HepG2 (cell line): ENCODE measurements around the gene NFE2L1. TPM values are rescaled to one million over a fixed set of nuclear protein-coding genes. Genes with fewer than 3 reads are reported as not detected.
"Not testable (repeated sequence)": the region's sequence is repeated elsewhere in the genome, so short reads cannot be mapped to it uniquely, and the experiment has no call there.

Experiments
- ATAC-seq: fragments of 200-7000 bp; cut with Tn5 transposase; 3 replicates; pipeline ENCODE4 v1.9.1; 2020; ENCODE audit warnings: mild to moderate bottlenecking, moderate library complexity
- BruUV-seq: library from RNA; stranded (reverse); fragments of 400-500 nt; replicated peaks from 2 replicates; lab custom pipeline; 2021; lab: Mats Ljungman, UMichigan
- CTCF ChIA-PET: fragments of 300-600 bp; formaldehyde crosslinking; extraction: SDS; loops from one replicate; lab custom pipeline; 2021; ENCODE audit warnings: low total read pairs, inconsistent platforms, low intra/inter-chr PET ratio; lab: Yijun Ruan, JAX
- POLR2A ChIA-PET: fragments of 350-600 bp; sonication (Branson Sonifier 250); formaldehyde crosslinking; loops from one replicate; lab custom pipeline; 2020; ENCODE audit warnings: antibody characterized with exemption, inconsistent platforms; lab: Yijun Ruan, JAX
- DNase-seq: peaks from one replicate; pipeline ENCODE4 v3.0.0-alpha.2; 2015; ENCODE audit warnings: low spot score
- FAIRE-seq: peaks from 3 replicates; lab custom pipeline; 2011; peaks lifted over from hg19 to GRCh38; lab: Jason Lieb, UNC
- H2AFZ ChIP-seq: one replicate; pipeline ENCODE4 v1.6.1; 2011; ENCODE audit warnings: low read length, inconsistent platforms
- H3K27ac ChIP-seq: fragments of 300-600 bp; 3 replicates; pipeline ENCODE4 v1.8.0; 2011; ENCODE audit warnings: mixed run types, mild to moderate bottlenecking, mixed read lengths, low read length, inconsistent platforms; ENCODE audit not compliant: insufficient read depth; ENCODE audit errors: extremely low read length
- H3K27me3 ChIP-seq, 2 experiments: fragments of 200-600 bp in 1 of 2; 2 replicates in 1 of 2; 3 replicates in 1 of 2; pipeline versions ENCODE4 v1.6.0 to v1.8.0; 2011; ENCODE audit warnings: low read length in 2 of 2, mild to moderate bottlenecking in 2 of 2, moderate library complexity in 2 of 2, inconsistent platforms in 1 of 2; ENCODE audit not compliant: insufficient read depth in 2 of 2, control insufficient read depth in 1 of 2
- H3K36me3 ChIP-seq, 2 experiments: fragments of 200-600 bp in 1 of 2; replicated peaks in 1 of 2; 2 replicates in 1 of 2; 3 replicates in 1 of 2; pipeline versions ENCODE4 v1.5.1 to v1.8.0; 2011; ENCODE audit warnings: low read length in 2 of 2, inconsistent platforms in 1 of 2; ENCODE audit not compliant: insufficient read depth in 2 of 2, control insufficient read depth in 1 of 2
- H3K4me1 ChIP-seq: 2 replicates; pipeline ENCODE4 v1.5.1; 2012; ENCODE audit warnings: low read length, inconsistent platforms; ENCODE audit not compliant: insufficient read depth
- H3K4me2 ChIP-seq: 2 replicates; pipeline ENCODE4 v1.6.0; 2011; ENCODE audit warnings: low read depth, low read length, inconsistent platforms
- H3K4me3 ChIP-seq, 3 experiments: fragments of 200-600 bp in 1 of 3; sonication (generic), shearing (Covaris generic) in 1 of 3; replicated peaks in 1 of 3; 2 replicates each; pipeline ENCODE4 v1.5.1; 2011 to 2016; ENCODE audit warnings: low read length in 3 of 3, inconsistent platforms in 2 of 3, low read depth in 2 of 3, mild to moderate bottlenecking in 2 of 3, control low read depth in 1 of 3, mixed read lengths in 1 of 3; ENCODE audit not compliant: insufficient read depth in 1 of 3
- H3K79me2 ChIP-seq: one replicate; pipeline ENCODE4 v1.6.1; 2011; ENCODE audit warnings: low read length, inconsistent platforms; ENCODE audit not compliant: insufficient read depth
- H3K9ac ChIP-seq: 2 replicates; pipeline ENCODE4 v1.6.0; 2011; ENCODE audit warnings: mild to moderate bottlenecking, low read depth, low read length, inconsistent platforms; ENCODE audit not compliant: insufficient read depth
- H3K9me3 ChIP-seq: 2 replicates; pipeline ENCODE4 v1.5.1; 2012; ENCODE audit warnings: mild to moderate bottlenecking, low read length
- H4K20me1 ChIP-seq: 2 replicates; pipeline ENCODE4 v1.6.0; 2011; ENCODE audit warnings: inconsistent platforms, mild to moderate bottlenecking, low read length, moderate library complexity; ENCODE audit not compliant: insufficient read depth
- ASH2L ChIP-seq: fragments of 300-600, 200-600 bp; sonication (generic); IDR thresholded peaks from 2 replicates; pipeline ENCODE4 v1.7.0; 2017; ENCODE audit warnings: low read depth, mild to moderate bottlenecking, moderate library complexity, mixed read lengths, low read length; ENCODE audit not compliant: insufficient read length
- BRCA1 ChIP-seq: sonication (generic); formaldehyde crosslinking; IDR thresholded peaks from 2 replicates; pipeline ENCODE4 v1.4.0; 2020; ENCODE audit warnings: missing genetic modification reagents
- ERF ChIP-seq: IDR thresholded peaks from 2 replicates; pipeline ENCODE4 v1.6.1; 2018; ENCODE audit warnings: missing biosample characterization, missing genetic modification reagents
- RBM22 ChIP-seq: fragments of 200-400 bp; formaldehyde crosslinking; optimal IDR thresholded peaks from 2 replicates; pipeline ENCODE3; 2017; ENCODE audit warnings: mild to moderate bottlenecking, low read length, moderate library complexity
- ZFP62 ChIP-seq: sonication (generic); formaldehyde crosslinking; IDR thresholded peaks from 2 replicates; pipeline ENCODE4 v1.4.0; 2020; ENCODE audit warnings: missing genetic modification reagents
- ZNF549 ChIP-seq: sonication (generic); formaldehyde crosslinking; IDR thresholded peaks from 2 replicates; pipeline ENCODE4 v1.5.0; 2020; ENCODE audit warnings: missing genetic modification reagents
- ZNF777 ChIP-seq: sonication (generic); formaldehyde crosslinking; IDR thresholded peaks from 2 replicates; pipeline ENCODE4 v1.4.0; 2020; ENCODE audit warnings: missing genetic modification reagents
- WGBS: methylation state at CpG from one replicate; pipeline ENCODE4 v1.1.6; 2017; ENCODE audit warnings: low lambda C conversion rate; 5-methylcytosine and 5-hydroxymethylcytosine counted together
- in situ Hi-C: cut with HindIII; loops from 2 replicates; pipeline ENCODE4 v1.10.0; 2017; ENCODE audit warnings: low pct_unique_long_range_greater_than_20kb; ENCODE audit not compliant: extremely low pct_ligation_motif_present
- intact Hi-C: fragments of 100-400 bp; cut with micrococcal nuclease; formaldehyde crosslinking; loops from one replicate; pipeline ENCODE4 v1.10.0; 2022; ENCODE audit not compliant: unreplicated experiment
- polyA plus RNA-seq, 8 experiments: library from polyadenylated mRNA; depleted of rRNA in 3 of 8; stranded (reverse) in 7 of 8; unstranded in 1 of 8; fragments of >200 nt; fragmentation: Illumina TruSeq in 4 of 8; extraction: Trizol in 4 of 8; gene quantifications; 2 replicates each; pipeline versions ENCODE4 v1.2.1 to v1.2.3, GENCODE V29; 2011 to 2016; ENCODE audit warnings: low read depth in 4 of 8, missing spikeins in 1 of 8, mixed read lengths in 1 of 8; ENCODE audit not compliant: insufficient read depth in 1 of 8
- total RNA-seq, 5 experiments: library from RNA; depleted of rRNA; stranded (reverse); fragments of >200 nt; fragmentation: Illumina TruSeq; extraction: Trizol; gene quantifications; 2 replicates each; pipeline ENCODE4 v1.2.3, GENCODE V29; 2016; ENCODE audit warnings: low read depth in 1 of 5
- TF ChIP-seq, protein P1 (sequence below): sonication (generic); formaldehyde crosslinking; IDR thresholded peaks from 2 replicates; pipeline ENCODE4 v1.4.0; 2020; ENCODE audit warnings: missing genetic modification reagents, low read depth, mild to moderate bottlenecking, borderline replicate concordance
- TF ChIP-seq, protein P2 (sequence below): sonication (generic); formaldehyde crosslinking; IDR thresholded peaks from 2 replicates; pipeline ENCODE4 v1.8.0; 2022; ENCODE audit warnings: missing genetic modification reagents, mild to moderate bottlenecking, inconsistent platforms, borderline replicate concordance
- TF ChIP-seq, protein P3 (sequence below): sonication (generic); formaldehyde crosslinking; IDR thresholded peaks from 2 replicates; pipeline ENCODE4 v1.5.1; 2020; ENCODE audit warnings: missing genetic modification reagents, mild to moderate bottlenecking, borderline replicate concordance
- TF ChIP-seq, protein P4 (sequence below): sonication (generic); formaldehyde crosslinking; IDR thresholded peaks from 2 replicates; pipeline ENCODE4 v1.5.0; 2020; ENCODE audit warnings: missing genetic modification reagents

Gene NFE2L1
- total and polyA plus RNA-seq, 2 of the 13 experiments (the other 11 are each of a cell fraction or from before 2014, with no cell fraction given): 67.0 to 234 TPM

DNA sequence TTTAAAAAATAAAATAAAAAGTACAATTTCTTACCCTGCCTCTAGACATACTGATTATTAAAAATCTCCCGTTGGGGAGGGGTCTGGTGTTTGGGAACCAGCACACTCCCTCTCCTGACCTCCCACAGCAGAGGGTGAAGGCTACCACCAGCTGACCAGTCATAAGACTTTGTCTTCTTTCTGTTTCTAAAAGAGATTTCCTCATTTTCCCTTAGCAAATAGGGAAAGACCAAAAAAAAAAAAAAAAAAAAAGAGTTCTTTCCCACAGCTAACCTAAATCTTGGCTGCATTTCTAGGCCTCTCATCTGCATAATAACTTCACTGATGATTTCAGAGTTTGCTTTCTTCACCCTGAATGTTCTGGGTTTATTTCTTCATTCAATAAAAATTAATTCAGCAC is 47.0 kb upstream of the NFE2L1 start:
- TF ChIP-seq BRCA1 (CRISPR knock-in tag): no peak
- no peak for TF ChIP-seq ZNF777
- TF ChIP-seq ASH2L: no peak
- TF ChIP-seq ZFP62 (CRISPR knock-in tag): no peak
- TF ChIP-seq RBM22: no peak
- no peak for TF ChIP-seq ERF
- TF ChIP-seq, protein P1, sequence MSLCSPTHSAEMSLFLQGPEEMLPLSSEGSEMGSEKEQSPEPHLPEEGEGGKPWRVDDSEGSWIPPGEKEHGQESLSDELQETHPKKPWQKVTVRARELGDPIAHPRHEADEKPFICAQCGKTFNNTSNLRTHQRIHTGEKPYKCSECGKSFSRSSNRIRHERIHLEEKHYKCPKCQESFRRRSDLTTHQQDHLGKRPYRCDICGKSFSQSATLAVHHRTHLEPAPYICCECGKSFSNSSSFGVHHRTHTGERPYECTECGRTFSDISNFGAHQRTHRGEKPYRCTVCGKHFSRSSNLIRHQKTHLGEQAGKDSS: no peak
- TF ChIP-seq ZNF549 (CRISPR knock-in tag): no peak
- TF ChIP-seq, protein P2, sequence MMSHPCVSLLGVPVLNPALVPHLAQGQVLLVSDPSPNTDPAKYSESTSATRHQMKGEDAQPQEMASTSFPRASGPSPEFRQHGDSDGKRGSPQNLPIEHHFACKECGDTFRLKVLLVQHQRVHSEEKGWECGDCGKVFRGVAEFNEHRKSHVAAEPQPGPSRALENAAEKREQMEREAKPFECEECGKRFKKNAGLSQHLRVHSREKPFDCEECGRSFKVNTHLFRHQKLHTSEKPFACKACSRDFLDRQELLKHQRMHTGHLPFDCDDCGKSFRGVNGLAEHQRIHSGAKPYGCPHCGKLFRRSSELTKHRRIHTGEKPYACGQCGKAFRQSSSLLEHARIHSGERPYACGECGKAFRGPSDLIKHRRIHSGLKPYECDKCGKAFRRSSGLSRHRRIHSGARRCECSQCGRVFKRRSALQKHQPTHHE (CRISPR knock-in tag): no peak
- TF ChIP-seq, protein P3, sequence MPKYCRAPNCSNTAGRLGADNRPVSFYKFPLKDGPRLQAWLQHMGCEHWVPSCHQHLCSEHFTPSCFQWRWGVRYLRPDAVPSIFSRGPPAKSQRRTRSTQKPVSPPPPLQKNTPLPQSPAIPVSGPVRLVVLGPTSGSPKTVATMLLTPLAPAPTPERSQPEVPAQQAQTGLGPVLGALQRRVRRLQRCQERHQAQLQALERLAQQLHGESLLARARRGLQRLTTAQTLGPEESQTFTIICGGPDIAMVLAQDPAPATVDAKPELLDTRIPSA (CRISPR knock-in tag): no peak
- TF ChIP-seq, protein P4, sequence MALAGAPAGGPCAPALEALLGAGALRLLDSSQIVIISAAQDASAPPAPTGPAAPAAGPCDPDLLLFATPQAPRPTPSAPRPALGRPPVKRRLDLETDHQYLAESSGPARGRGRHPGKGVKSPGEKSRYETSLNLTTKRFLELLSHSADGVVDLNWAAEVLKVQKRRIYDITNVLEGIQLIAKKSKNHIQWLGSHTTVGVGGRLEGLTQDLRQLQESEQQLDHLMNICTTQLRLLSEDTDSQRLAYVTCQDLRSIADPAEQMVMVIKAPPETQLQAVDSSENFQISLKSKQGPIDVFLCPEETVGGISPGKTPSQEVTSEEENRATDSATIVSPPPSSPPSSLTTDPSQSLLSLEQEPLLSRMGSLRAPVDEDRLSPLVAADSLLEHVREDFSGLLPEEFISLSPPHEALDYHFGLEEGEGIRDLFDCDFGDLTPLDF: no peak
- TF ChIP-seq, all 625 proteins: peak for 0
- Histone ChIP-seq H3K36me3 (no peaks in the 10 kb centered on the region), H3K79me2 (no peaks in the 10 kb centered on the region), H2AFZ (no peak overlapping the region), H3K4me2 (no peak overlapping the region), H3K27me3 (peaks cover 2 to 28% of the 10 kb centered on the region in 2 experiments; a peak in 4 of 5 replicates), H3K4me3 (no peak overlapping the region), H4K20me1 (no peaks in the 10 kb centered on the region), H3K9me3 (no peaks in the 10 kb centered on the region), H3K9ac (no peak overlapping the region), H3K4me1 (peaks cover 15% of the 10 kb centered on the region), H3K27ac (no peak overlapping the region)
- 20% methylated on average over 1 of the region's 1 CpG for WGBS
- in situ Hi-C loops: no loop called here
- DNase-seq: no peak
- CTCF ChIA-PET: no interaction called here
- ATAC-seq: no peak
- no TSS peak for BruUV-seq
- intact Hi-C loops: no loop called here
- FAIRE-seq: no peak
- POLR2A ChIA-PET: no interaction called here

DNA sequence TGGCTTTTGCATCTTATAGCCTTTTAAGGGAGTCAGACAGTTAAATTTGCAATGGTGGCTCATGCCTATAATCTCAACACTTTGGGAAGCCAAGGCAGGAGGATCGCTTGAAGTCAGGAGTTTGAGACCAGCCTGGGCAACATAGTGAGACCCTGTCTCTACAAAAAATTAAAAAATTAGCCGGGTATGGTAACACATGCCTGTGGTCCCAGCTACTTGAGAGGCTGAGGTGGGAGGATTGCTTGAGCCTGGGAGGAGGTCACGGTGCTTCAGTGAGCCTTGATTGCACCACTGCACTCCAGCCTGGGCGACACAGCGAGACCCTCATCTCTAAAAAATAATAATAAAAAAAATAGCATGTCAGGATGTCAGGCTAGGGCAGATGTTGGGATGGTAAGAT is 46.5 kb upstream of the NFE2L1 start:
- intact Hi-C loops, POLR2A ChIA-PET: not testable (repeated sequence)

More for the DNA sequence above, 46.5 kb upstream of the NFE2L1 start:
- ATAC-seq, H3K9me3 ChIP-seq, H3K79me2 ChIP-seq, H3K9ac ChIP-seq, H4K20me1 ChIP-seq, FAIRE-seq, H3K4me3 ChIP-seq, H3K36me3 ChIP-seq, in situ Hi-C loops, H3K27ac ChIP-seq, DNase-seq, BruUV-seq, CTCF ChIA-PET, H2AFZ ChIP-seq, H3K4me2 ChIP-seq: not testable (repeated sequence)
- H3K27me3 ChIP-seq: peaks cover 2 to 26% of the 10 kb centered on the region in 2 experiments; a peak in 4 of 5 replicates
- 73% methylated on average over 5 of the region's 5 CpGs for WGBS
- H3K4me1 ChIP-seq: peaks cover 12% of the 10 kb centered on the region
